HG03575 (cell line): ENCODE data around the gene ZNF554.

Experiments
- ATAC-seq: cut with Tn5 transposase; IDR thresholded peaks from one replicate; pipeline ENCODE4 v1.9.1; 2021; ENCODE audit not compliant: unreplicated experiment, insufficient number of reproducible peaks, low FRiP score; ENCODE audit errors: extremely low read depth

ZNF554 gene

DNA sequence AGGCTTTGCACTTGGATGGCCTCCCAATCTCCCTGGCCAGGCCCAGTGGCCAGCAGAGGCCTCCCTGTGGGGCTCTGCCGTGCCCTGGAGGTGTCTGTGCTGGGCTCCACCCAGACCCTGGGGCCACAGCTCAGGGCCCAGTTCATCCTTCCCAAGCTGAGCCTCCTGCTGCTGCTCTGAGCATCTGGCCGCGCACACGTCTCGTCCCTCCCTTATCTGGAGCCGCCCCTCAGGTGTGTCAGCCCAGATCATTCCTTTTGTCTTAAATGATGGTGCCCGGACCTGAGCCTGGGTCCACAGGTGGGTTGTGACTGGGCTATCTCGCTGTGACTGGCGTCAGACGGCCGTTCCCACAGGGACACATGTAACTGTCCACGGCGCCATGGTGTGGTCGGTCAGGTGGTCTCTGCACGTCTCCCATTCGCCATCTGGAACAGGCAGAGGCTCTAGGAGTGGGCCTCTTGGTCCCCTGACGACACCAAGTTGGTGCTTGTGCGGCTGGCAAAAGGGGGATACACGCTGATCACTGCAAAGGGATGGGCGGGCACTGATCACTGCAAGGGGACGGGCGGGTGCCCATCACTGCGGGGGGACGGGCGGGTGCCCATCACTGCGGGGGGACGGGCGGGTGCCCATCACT lies 14.3 kb upstream of the ZNF554 start:
- ATAC-seq, result no peak

DNA sequence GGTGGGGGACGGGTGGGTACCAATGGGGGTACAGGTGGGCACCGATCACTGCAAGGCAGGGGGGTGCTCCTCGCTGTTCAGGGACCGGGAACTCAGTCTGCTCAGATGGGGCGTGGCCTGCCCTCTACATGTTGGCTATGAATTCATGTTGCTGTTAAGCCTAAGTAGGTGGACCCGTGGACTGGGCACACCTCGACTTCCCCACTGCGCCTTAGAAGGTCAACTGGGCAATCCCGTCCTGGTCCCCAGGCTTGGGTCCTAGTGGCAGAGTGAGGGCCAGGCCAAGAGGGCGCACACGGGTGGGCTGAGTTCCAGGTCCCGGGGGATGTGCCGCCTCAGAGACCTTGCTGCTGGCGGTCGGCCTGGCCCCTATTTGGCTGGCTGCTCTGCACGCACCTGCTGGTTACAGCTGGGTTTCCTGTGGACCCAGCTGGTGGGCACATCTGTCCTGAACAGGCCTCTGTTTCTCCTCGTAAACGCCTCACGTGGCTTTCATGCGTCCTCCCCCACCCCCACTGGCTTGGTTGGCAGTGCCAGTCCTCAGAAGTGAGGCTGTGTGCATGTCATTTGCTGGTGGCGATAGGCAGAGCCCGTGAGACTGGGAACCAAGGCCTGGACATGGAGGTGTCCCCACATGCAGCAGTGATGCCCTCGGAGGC lies 13.5 kb upstream of the ZNF554 start:
- no peak for ATAC-seq

DNA sequence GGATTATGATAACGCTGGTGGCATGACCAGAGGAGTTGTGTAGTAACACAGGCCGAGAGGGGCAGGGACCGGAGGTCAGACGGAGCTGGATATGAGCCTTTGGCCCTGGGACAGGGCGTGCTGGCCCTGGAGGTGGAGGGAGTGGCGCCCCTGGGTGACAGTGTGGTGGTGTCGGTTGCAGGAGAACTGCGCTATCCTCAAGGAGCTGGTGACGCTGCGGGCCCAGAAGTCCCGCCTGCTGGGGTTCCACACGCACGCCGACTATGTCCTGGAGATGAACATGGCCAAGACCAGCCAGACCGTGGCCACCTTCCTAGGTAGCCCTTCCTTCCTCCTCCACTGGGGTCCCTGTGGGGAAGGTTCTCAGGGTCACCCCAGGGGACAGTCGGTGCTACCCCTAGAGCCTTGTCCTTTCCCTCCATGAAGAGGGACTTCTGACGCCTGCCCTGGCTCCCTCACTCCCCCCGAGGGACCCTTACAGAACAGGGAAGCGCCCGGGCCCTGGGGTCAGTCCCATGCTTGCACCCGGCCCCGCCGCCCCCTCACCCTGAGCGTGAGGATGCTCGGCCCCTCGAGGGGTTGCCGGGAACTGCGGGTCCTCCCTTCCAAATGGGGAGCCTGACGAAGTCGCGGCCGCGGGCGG lies 12.8 kb upstream of the ZNF554 start:
- ATAC-seq, result no peak

DNA sequence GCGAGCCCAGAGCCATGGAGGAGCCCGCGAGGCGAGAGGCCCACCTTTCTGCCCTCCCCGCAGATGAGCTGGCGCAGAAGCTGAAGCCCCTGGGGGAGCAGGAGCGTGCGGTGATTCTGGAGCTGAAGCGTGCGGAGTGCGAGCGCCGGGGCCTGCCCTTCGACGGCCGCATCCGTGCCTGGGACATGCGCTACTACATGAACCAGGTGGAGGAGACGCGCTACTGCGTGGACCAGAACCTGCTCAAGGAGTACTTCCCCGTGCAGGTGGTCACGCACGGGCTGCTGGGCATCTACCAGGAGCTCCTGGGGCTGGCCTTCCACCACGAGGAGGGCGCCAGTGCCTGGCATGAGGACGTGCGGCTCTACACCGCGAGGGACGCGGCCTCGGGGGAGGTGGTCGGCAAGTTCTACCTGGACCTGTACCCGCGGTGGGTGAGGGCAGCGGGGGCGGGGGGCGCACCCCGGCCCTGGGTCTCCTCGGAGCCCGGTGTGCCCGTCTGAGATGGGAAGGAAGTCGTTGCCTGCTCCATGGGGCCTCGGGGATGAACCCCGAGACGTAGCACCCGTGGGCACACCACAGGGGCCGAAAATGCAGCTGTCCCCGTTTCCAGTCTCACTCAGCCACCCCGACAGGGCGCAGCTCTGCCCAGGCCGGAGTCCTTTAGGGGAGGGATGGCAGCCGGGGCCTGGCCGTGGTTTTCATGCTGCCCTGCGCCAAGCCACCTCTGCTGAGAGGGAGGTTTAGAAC lies 12.1 kb upstream of the ZNF554 start:
- no peak for ATAC-seq

DNA sequence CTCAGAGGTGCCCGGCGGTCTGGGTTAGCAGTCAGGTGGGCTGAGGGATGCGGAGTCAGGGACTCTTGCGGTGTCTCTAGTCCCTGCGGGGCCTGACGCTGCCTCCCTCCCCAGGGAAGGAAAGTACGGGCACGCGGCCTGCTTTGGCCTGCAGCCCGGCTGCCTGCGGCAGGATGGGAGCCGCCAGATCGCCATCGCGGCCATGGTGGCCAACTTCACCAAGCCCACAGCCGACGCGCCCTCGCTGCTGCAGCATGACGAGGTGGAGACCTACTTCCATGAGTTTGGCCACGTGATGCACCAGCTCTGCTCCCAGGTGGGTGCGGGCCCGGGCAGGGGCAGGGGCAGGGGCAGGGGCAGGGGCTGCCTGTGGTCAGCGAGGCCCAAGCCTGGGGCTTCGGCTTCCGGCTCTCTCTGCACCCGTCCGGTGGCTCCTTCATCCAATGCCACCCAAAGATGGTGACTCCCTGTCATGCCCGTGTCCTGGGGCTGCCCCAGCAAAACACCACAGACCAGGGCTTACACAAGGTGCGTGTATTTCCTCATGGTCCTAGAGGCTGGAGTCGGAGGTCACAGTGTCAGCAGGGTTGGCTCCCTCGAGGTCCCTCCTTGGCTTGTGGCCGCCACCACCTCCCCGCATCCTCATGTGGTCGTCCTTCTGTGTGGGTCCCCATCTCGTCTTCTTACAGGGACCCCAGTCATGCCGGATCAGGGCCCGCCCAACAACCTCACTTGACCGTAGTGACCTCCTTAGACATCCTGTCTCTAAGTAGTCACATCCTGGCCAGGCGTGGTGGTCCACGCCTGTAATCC lies 11.3 kb upstream of the ZNF554 start:
- no peak for ATAC-seq

DNA sequence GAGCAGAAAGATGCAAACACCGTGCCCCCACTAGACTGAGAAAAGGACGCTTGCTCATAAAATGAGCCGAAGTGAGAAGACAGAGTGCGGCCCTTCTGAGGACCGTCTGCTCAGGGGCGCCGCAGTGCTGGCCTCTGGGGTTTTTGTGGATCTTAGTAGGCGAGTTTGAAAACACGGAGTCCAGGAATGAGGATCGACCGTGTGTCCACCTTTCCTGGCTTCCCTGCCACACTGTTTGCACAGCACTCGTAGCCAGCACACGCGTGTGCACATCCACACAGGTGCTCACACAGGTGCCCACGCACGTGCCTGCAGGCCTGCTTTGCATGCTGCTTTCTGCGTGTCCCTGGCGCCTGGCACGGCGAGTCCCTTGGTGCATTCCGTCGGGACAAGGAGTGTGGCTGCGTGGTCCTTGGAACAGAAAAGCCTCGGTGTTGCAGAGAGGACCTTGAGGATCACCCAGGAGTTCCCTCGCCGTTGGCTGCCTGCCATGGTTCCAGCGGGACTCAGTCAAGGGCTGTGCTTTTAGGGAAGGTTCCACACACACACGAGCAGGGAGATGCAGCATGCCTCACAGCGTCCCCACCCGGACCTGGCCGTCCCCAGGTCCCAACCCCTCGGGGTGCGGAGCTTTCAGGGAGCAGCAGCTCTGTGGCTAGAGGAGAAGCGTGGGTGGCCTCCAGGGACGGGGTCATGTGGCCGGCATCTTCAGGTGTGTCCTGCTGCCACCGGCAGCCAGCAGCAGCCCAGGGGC lies 10.1 kb upstream of the ZNF554 start:
- ATAC-seq, result no peak

DNA sequence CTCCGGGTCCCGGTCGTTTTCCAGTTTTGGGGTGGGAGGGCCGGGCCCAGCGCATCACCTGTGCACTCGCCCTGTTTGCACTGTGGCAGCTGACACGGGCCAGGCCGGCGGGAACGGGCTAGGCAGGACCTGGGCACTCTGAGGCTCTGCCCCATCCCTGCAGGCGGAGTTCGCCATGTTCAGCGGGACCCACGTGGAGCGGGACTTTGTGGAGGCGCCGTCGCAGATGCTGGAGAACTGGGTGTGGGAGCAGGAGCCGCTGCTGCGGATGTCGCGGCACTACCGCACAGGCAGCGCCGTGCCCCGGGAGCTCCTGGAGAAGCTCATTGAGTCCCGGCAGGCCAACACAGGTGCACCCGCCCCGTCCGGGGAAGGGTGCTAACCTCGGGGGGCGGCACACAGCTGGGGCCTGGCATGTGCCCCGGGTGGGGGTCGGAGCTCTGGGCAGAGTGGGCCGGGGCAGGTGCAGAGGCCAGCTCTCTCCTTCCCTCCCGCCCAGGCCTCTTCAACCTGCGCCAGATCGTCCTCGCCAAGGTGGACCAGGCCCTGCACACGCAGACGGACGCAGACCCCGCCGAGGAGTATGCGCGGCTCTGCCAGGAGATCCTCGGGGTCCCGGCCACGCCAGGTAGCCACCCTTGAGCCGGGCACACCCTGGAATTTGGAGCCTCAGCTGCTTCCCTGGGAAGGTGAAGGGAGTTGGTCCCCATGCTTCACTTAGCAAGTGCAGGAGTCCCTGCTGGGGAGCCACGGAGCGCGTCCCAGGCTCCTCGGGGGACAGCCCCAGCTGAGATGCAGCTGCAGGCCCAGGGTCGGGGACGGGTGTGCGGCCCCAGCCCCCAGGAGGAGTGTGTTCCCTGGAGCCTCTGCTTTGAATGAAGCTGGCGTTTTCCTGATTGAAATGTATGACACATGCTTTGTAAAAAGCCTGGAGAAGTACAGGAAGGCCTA lies 9.3 kb upstream of the ZNF554 start:
- no peak for ATAC-seq

DNA sequence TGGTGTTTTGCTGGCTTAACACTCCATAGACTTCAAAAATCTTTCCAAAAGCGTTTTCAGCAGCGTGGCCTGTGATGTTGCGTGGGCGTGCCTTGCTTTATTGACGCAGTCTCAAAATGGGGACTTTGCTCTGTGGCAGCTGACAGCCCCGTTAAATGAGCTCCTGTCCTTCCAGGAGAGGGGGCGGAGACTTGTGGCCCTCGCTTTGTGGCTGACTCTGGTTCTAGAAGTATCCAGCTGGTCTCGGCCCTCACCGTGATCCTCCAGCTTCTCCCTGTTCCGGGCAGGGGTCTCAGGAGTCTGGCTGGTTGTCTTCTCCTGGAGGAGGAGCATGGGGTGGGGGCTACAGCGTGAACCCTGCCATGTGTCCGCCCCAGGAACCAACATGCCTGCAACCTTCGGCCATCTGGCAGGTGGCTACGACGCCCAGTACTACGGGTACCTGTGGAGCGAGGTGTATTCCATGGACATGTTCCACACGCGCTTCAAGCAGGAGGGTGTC lies 8.4 kb upstream of the ZNF554 start:
- ATAC-seq, result no peak

DNA sequence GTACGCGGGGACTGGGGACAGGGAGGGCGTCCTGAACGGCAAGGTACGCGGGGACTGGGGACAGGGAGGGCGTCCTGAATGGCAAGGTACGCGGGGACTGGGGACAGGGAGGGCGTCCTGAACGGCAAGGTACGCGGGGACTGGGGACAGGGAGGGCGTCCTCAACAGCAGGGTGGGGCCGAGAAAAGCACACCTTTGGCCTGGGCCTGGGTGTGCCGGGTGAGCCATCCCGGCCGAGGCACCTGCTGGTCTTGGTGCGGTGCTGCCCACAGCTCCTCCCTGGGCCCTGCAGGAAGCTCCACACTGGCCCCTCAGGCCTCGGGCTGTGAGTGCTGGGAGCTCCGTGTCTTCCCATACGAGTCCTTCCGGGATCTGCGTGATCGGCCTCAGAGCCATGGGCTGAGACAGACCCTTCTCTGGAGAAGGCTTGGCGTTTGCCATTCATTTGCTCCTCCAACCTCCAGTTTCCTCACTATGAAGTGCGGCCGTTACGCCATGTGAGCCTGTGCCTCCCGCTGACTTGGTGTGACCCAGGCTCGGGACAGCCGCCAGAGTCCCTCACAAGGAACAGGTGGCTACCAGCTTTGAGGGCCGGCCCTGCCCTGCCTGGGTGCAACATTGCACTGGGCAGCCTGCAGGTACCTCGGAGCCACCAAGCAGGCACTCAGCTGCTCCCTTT lies 7.8 kb upstream of the ZNF554 start:
- ATAC-seq, result no peak

DNA sequence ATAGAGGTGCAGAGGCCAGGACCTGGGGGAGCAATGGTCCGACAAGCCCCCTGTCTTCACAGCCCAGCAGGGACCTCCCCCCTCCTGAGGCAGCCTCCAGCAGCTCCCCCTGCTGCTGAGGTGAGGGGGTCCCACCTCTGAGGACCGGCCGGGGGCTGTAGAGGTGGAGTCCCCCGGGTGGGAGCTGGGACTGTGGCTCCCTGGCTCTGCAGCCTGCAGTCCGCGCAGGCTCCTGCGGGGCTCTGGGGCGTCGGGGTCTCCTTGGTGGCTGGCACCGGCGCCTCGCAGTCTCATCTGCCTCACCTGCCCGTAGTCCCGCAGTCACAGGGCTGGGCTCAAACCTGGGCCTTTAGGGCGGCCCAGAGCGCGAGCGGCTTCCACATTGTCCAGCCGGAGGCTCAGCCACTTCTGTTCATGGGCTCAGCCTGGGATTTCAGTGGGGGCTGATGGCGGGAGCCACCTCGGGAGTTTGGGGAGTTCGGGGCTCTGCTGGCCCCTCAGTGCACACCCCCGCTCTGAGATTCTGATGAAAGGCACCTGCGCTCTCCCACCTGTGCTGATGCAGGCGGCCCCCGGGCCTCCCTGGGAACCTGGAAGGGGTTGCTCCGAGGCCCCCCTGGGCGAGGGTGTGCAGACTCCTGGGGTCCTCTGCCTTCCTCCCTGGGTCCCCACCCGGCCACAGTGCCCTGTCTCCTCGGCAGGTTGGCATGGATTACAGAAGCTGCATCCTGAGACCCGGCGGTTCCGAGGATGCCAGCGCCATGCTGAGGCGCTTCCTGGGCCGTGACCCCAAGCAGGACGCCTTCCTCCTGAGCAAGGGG lies 7.0 kb upstream of the ZNF554 start:
- ATAC-seq, result no peak

DNA sequence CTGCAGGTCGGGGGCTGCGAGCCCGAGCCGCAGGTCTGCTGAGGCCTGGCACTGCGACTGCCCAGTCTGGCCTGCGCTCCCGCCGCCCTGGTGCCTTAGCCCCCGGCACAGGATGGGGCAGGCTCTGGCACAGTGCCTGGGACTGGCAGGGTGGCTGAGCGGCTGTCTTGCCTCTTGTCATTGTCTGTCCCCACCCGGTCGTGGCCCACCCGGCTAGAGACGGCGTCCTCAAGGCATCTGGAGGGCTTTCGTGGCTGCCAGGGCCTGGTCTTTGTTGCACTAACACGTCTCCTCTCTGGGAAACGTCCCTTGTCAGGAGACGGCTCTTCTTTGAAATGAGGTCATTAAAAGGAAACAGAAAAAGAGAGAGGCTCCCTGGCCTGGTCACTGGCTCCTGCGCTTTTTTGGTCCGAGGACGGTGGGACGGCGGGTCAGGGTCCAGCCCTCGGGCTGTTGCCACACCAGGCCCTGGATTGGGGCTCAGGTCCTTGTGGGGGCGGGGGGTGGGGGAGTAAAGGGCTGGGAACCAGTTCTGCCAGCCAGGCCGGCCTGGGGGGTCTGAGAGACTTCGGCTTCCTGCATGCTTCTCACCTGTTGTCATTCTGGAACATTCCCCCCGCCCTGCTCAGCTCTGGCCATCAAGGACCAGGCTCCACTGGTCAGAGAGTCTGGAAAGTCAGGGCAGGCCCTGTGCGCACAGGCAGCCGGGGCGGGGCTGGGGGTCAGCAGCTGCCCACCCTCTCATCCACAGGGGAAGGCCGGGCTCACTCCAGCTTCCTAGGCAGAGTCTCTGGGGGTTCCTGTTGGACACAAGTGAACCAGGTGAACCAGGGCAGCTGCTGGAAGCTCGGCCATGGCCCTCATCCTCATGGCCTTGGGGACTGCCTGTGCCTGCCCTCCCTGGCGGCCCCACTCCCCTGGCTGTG lies 6.2 kb upstream of the ZNF554 start:
- no peak for ATAC-seq

DNA sequence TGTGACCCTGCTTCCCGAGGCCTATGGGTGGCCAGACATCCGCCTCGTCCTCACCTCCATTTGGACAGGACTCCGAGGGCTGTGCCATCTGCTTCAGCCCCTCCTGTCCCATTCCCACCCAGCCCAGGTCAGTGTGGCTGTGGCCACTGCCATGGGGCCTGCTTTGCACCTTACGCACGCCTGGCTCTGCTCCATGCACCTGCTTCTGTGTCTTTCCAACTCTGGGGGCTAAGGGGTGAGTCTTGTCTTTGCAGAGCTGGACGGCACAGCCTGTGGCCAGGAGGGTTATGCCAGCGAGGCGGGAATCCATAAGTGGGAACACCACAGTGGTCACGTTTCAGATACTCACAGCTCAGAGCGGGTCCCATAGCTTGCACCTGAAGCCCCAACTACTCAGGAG lies 5.2 kb upstream of the ZNF554 start:
- no peak for ATAC-seq

DNA sequence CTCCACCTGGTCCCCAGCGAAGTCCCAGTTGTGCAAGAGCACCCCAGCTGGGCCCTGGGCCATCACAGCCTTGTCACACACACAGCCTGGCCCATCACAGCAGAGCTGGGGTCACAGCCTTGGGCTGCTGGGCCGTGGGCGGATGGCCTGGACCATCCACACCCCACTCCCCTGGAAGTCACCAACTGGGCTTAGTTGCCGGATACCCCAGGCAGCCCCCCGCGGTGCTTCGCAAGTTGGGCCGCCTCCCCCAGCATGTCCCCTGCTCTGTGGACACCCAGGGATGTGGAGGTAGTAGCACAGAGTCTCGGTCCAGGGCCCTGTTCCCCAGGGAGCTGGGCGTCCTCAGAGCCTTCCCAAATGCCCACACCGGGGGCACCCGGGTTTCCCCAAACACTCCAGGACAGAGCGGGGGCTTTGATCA lies 4.5 kb upstream of the ZNF554 start:
- no peak for ATAC-seq

DNA sequence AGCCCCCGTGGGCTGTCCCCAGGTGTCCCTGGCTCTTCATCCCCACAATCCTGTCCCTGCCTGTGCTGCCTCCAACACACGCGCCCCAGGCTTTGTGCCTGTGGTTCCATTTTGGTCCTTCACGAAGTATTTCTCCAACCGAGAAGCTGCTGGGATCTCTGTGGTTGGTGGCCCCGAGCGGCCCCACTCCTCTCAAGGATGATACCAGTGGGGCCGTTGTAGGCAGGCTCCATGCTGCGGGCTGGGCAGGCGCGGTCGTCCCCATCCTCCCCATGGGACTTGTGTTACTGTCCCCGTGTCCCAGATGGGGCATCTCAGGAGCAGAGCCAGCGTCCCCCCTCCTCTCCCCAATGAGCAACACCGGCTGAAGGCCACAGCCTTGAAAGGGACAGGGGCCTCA lies 3.7 kb upstream of the ZNF554 start:
- ATAC-seq, result no peak

DNA sequence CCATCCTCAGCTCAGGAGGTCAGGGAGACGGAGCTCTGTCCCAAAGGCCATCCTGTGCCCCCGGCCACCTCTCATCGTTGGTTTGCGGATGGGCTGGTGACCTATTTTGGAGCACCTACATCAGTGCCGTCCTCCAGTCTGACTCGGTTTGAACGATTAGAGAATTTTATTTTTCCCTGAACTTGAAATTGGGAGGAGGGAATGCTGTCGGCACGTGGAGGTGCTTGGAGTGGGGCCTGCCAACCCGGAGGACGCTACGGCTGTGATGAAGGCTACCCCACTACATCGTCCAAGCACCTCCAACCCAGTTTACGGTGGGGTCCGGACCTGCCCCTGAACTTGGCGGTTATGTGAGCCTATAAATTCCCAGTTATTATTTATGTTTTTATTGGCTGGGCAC lies 3.0 kb upstream of the ZNF554 start:
- no peak for ATAC-seq
